Measurements from ENCODE around the gene SPG21.
A peak's percentile ranks its signal among the peaks of the same experiment; 100 is the strongest.

The SPG21 gene

DNA sequence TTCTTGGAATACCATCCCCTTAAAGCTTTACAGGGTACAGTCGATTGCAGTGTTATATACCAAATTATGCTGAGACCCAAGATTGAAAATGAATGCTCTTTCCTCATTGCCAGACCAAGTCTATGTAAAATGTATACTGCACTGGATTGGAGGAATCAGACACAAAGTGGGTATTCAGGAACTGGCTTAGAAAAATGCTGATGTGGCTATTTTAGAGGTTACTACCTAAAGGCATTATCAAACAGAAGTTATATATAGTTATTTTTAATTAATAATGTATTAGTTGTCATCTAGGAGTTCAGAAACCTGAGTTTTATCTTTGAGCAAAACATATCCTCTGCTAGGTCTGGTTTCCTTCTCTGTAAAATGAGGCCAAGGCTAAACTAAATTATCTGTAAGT lies 3.6 kb upstream of the SPG21 start:
- DNase-seq (ENCODE audit: insufficient read length, low spot score) = no peak
- no peak for FAIRE-seq

DNA sequence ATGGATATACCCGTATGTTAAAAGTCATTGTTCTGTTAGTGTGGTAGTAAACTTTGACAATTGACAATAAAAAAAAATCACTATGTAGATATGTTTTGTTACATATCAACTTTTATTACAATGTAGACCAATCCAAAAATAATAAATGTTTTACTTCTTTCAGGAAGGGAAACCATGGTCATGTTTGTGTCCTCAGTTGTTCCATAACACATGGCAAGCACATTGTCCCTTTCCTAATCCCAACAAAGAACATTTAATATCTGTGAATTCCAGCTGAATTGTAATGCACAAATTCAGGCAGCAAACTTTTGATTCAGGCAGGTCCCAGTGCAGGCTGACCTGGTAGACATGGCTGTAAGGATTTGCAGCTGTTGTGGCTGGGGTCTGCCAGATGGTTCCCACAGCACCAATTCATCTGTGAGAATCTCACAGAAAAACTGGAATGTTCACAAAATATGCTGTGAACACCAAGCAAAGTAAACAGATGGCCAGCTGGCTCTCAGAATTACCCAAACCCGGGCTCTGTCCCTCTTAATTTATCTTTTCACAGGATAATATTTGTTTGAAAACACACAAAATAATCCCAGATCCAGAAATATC lies 1.9 kb upstream of the SPG21 start:
- no peak for FAIRE-seq
- DNase-seq (ENCODE audit: insufficient read length, low spot score) = no peak

DNA sequence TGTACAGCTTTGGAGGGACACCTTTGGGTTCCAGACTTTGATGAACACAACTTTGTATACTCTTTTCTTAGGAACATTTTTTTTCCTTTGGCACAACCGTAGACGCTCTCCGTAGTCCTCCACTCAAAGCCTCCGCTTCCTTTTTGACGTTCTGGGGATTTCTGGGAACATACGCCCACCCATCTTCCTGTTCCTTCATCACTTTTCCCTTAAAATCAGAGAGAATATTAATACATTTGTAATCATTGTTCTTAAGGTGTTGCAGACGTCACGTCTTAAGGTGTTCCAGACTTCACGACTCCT lies 405 bp upstream of the SPG21 start:
- no peak for DNase-seq (ENCODE audit: insufficient read length, low spot score)
- FAIRE-seq = no peak

DNA sequence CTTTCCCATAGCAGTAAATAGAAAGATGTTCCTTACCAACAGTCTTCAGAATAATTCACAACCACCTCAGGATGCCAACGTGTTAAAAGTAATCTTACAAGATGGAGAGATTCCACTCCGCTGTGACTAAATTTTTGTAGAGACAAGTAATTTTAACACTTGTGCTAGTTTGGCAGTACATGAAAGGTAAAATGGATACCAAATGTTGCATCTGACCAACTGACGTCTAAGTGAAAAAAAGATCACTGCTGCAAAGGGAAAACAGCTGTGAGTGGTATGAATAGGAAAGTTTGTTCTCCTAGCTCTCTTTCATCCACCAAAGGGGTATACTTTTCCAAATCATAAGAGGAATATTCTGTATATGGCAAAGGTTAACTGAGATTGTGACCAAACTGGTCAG lies 2.6 kb downstream of the SPG21 start:
- DNase-seq (ENCODE audit: insufficient read length, low spot score) (no peak), FAIRE-seq (no peak)

DNA sequence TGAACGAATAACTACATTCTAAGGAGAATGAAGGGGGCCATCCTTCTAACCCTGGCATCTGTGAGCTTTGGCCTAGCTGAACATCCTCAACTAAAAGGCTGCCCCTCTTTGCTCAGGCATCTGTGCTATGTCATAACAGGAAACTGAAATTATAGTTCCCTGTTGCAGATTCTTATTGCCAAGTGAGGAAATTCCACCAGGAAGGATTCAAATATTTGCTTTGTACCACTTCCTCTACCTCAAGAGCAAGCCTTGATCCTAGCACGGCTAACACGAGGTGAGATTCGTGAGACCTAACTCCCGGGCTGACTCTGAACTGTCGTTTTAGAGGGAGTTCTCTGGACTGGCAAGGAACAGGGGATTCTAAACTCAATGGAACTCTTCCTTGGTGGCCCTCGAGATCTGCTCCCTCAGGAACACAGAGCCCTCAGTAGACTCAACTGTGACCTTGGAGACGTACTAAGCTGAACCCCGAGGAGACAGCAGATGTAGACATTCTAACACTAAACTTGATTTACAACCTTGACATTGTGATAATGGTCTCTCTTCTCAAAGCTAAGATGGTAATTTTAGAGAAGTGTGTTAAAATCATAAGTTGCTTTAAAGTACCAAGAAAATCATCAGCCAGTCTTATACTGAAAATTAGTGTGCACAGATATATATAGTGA lies 4.2 kb downstream of the SPG21 start:
- DNase-seq (ENCODE audit: insufficient read length, low spot score) = no peak
- peak; percentile 18 for FAIRE-seq

DNA sequence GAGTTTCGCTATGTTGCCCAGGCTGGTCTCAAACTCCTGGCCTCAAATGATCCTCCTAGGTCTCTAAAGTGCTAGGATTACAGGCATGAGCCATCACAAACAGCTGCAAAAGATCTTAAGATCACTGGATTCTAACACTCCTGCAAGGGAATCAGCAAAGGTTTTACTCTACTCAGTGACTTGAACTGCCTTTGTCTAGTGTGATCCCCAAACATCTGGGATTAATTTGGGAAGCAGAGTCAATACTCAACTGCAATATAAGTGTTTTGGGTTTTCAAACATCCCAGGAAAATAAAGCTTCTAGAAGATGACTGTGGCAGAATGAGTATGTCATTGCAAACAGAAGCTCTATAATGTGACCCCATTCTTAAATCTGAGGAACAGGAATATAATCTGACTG lies 7.2 kb downstream of the SPG21 start:
- DNase-seq (ENCODE audit: insufficient read length, low spot score) (no peak), FAIRE-seq (no peak)

DNA sequence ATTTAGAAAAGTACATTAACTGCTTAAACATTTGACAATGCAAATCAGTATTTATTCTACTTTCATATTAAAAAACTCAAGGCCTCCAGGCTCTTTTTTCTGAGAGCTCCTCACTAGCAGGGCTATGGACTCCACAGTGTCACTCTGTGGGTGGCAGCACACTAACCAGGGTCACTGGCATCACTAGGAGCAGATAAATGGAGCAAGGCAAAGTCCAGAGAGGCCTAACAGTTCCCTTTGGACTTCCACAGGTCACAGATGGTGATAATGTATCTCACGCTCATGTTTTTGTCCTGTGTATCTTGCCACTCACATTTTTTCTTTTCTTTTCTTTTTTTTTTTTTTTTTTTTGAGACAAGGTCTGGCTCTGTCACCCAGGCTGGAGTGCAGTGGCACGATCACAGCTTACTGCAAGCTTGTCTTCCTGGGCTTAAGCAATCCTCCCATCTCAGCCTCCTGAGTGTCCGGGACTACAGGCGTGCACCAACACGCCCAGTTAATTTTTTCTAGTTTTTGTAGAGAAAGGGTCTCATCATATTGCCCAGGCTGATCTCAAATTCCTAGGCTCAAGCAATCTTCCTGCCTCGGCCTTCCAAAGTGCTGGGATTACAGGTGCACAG lies 7.8 kb downstream of the SPG21 start:
- DNase-seq (ENCODE audit: insufficient read length, low spot score) (no peak), FAIRE-seq (no peak)

DNA sequence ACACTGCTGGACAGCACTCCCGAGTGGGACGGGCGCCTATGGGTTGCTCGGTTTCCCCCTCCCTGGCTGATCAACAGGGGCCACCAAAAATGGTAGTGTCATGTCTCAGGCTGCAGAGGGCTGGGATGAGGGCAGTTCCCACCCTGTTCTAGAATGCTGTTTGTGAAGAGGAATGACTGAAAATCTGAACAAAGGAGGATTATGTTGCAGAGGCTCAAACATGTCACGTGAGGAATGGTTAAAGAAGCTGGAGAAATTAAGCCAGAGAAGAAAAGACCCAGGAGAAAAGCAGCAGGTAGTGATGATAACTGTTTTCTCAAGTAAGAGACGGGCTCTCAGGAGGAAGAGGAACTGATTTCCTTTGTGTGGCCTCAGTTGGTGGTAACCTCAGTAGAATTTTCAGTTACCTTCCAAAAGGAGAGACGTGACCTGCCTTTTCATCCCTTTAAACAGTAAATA lies 10.4 kb downstream of the SPG21 start:
- no peak for FAIRE-seq
- DNase-seq (ENCODE audit: insufficient read length, low spot score) = no peak

DNA sequence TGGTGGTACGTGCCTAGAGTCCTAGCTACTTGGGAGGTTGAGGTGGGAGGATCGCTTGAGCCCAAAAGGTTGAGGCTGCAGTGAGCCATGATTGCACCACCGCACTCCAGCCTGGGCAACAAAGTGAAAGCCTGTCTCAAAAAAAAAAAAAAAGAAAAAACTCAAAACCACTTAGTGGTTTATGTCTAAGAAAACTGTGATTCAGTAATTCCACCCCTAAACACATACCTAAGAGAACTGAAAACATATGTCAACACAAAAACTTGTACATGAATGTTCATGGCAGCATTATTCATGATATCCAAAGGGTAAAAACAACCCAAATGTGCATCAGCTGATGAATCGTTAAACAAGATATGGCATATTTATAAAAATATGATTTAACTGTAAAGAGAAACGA lies 14.3 kb downstream of the SPG21 start:
- DNase-seq (ENCODE audit: insufficient read length, low spot score) (no peak), FAIRE-seq (no peak)

DNA sequence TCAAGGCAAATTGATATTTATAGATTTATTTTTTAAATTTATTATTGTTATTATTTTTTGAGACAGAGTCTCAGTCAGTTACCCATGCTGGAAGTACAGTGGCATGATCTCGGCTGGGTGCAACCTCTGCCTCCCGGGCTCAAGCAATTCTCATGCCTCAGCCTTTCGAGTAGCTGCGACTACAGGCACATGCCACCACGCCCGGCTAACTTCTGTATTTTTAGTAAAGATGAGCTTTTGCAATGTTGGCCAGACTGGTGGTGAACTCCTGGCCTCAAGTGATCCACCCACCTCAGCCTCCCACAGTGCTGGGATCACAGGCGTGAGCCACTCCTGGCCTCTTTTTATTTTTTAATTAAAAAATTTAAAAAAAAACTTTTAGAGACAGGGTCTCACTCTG lies 19.0 kb downstream of the SPG21 start:
- FAIRE-seq (no peak), DNase-seq (ENCODE audit: insufficient read length, low spot score) (no peak)

DNA sequence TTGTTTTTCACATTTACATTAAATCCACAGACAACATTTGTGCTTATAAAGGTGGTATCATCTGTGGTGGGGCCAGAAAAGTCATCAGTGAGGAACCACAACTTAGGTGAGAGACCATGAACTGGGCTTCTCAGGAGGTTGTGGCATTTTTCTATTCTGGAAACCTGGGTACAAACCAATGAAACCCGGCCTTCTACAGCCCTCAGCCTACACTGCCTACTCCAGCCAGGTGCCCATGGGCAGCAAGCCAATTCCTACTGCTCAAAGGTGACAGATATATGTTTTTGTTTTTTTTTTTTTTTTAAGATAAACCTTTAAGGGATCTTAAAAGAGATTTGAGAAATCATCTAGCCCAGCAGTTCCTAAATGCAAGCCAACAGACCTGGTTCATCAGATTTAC lies 20.3 kb downstream of the SPG21 start:
- no peak for FAIRE-seq
- DNase-seq (ENCODE audit: insufficient read length, low spot score) = no peak

DNA sequence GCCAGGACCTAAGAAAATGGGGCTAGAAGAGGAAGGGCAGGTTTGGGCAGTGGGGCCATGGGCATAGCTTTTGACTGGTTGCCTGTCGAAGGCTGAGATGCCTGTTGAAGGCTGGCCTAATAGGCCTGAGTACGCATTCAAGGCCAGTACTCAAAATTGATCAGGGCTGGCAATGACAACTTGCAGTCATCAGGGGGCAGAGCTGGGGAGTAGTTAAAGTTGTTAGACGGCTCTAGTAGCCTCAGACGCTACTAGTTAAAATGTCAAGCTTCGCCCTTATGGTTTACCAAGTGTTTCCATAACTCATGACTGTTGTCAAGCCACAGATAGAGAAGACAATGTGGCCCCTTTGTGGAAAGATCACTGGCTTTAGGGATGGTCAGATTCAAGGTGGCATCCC lies 28.7 kb downstream of the SPG21 start:
- DNase-seq (ENCODE audit: insufficient read length, low spot score) (no peak), FAIRE-seq (no peak)

DNA sequence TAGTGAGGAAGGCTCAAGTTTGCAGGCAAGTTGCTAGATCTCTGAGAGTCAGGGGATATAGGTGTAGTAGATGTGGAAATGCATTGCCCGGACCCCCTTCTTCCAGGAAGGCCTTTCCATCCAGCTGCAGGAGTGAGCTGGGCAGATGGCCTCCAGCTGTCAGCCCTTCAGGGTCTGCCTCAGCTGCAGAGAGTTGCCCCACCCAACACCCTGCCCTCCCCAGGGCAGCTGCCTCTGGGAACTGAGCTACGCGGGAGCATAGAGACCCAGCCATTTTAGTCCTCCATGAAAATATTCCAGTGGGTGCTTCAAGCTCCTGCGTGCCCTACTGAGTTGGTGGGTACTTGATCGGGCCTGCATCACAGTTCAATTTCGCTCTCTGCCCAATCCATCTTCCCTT lies 29.6 kb downstream of the SPG21 start:
- FAIRE-seq (no peak), DNase-seq (ENCODE audit: insufficient read length, low spot score) (no peak)

DNA sequence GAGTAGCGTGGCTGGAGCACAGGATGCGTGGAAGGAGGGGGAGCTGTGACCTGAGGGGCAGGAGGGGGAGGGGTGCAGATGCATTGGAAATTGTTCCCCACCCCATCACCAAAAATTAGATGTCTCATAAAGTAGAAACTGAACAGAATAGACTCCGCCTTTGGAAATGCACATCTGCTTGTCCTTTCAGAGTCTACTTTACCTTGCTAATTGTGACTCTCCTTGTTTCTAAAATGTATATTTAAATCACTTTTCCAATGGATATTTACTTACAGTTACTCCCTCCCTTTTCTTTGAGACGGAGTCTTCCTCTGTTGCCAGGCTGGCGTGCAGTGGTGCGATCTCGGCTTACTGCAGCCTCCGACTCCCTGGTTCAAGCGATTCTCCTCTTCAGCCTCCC lies 30.6 kb downstream of the SPG21 start:
- FAIRE-seq (no peak), DNase-seq (ENCODE audit: insufficient read length, low spot score) (no peak)

DNA sequence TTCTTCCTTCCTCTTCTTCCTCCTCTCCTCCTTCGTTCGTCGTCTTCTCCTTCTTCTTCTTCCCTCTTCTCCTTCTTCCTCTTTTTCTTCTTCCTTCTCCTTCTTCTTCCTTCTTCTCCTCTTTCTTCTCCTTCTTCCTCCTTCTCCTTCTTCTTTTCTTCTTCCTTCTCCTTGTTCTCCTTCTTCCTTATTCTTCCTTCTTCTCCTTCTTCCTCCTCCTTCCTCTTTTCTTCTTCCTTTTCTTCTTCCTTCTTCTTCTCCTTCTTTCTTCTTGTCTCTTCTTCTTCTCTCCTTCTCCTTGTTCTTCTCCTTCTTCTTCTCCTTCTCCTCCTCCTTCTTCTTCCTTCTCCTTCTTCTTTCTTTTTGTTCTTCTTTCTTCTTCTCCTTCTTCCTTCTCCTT lies 35.3 kb downstream of the SPG21 start:
- DNase-seq (ENCODE audit: insufficient read length, low spot score) (no peak), FAIRE-seq (no peak)

DNA sequence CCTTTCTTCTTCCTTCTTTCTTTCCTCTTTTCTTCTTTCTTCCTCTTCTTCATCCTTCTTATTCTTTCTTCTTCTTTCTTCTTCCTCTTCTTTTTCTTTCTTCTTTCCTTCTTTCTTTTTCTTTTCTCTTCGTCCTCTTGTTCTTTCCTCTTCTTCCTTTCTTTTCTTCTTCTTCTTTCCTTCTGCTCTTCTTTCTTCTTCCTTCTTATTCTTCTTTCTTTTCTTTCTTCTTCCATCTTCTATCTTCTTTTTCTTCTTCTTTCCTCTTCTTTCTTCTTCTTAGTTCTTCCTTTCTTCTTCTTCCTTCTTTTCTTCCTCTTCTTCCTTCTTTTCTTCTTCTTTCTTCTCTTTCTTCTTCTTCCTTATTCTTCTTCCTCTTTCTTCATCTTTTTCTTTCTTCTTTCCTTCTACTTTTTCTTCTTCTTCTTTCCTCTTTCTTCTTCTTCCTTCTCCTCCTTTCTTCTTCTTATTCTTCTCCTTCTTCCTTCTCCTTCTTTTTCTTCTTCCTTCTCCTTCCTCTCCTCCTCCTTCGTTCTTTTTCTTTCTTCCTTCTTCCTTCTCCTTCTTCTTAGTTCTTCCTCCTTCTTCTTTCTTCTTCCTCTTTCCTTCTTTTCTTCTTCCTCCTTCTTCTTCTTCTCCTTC lies 37.8 kb downstream of the SPG21 start:
- DNase-seq (ENCODE audit: insufficient read length, low spot score) (no peak), FAIRE-seq (no peak)

DNA sequence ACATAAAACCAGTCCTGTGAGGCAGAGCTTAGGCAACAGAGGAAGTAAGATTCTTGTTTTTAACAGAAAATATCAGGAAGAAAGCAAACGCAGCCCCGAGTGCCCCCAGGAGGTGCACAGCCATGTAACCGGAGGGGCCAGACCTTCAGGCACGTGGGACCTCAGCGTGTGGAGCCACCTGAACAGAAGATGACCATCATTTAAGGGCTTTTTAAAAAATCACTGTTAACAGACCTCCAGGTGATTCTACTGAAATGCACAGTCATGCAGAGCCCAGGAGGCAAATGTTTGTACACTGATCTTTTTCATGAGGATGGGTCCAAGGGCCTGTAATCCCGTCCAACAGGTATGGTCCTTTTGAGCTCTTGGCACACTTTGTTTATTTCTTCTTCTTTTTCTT lies 38.8 kb downstream of the SPG21 start:
- FAIRE-seq (no peak), DNase-seq (ENCODE audit: insufficient read length, low spot score) (no peak)

DNA sequence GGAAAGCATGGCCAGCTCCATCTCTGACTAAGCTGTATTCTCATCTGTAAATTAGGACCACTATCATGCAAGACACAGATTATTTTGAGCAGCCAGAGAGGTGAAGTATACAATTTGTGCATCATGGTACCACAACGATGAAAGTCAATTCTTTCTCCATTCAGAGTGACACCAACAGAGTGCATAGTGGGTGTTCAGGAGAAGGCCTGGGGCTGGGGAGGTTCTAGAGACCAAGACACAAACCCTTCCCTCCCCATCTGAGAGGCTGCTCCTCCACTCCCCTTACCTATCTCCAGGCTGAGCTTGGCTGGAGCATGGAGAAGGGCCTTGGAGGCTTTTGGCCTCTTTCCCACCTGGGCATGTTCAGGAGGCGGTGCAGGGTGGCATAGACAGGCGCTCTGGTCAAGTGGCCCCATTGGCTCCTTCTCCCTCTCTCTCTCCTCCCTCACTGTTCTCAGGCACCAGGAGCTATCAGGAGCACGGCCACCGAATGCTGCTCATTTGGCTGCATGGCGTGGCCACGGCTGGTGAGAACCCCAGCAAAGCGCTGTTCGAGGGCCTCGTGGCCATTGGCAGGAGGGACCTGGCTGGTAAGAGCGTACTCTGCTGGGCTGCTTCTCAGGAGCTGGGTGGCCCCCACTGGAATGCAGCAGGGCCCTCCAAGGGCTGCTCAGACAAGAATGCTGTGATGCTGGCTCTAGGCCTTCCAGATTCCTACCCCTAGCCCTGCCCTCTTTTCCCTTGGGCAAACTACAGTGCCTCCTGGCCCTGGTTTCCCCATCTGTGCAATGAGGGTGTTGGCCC lies 40.1 kb downstream of the SPG21 start:
- DNase-seq (ENCODE audit: insufficient read length, low spot score) = no peak
- no peak for FAIRE-seq

DNA sequence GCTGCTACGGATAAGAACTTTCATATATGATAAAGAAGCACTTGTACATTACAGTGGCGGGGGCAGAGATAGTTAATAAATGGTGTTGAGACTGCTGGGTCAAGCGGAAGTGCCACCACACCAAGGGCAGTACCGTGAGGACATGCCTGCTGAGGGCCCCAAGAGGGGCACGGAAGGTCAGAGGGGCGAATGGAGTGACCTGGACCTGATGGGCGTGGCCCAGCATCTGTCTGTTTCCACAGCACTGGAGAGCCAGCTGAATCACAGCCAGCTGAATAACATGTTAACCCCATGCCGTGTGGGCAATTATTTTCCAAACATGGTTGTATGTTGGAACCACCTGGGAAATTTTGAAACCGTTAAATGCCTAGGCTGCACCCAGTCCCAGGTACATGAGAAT lies 40.8 kb downstream of the SPG21 start:
- no peak for FAIRE-seq
- no peak for DNase-seq (ENCODE audit: insufficient read length, low spot score)

DNA sequence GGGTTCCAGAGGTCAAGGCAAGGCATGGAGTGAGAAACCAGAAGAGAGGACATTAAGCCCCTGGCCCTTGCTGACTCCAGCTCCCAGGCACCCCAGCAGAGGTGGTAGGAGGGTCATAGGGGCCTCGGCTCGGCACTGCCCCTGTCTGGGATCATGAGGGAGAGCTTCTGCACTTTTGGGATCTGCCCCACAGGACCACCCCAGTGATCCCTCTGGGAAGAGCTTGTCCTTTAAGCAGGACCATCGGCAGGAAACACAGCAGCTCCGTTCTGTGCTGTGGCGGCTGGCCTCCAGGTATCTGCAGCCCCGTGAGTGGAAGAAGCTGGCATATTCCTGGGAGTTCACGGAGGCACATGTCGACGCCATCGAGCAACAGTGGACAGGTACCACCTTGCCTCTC lies 42.5 kb downstream of the SPG21 start:
- FAIRE-seq = no peak
- no peak for DNase-seq (ENCODE audit: insufficient read length, low spot score)

DNA sequence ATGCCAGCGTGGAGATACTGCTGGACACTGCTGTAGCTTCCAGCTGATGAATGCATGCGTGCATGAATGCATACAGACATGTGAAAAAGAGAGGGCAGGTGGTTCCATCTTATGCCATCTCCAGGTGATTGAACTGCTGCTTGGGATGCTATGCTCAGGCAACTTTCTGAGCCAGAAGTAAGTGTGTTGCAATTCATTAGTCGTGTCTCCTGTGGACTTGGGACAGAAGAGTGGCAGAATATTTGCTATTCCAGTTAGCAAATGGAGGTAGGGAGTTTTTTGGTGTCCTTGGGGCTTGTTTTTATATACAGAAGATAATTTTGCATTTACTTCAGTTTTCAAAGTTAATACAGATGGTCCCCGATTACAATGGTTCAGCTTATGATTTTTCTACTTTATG lies 44.8 kb downstream of the SPG21 start:
- DNase-seq (ENCODE audit: insufficient read length, low spot score) = no peak

More for the DNA sequence above, 44.8 kb downstream of the SPG21 start:
- FAIRE-seq = no peak

Data from GM19239 (cell line).